Naive thymus-derived CD4-positive, alpha-beta T cell (primary cell): ENCODE data around the gene NEK3. TPM values are rescaled to one million over a fixed set of nuclear protein-coding genes. Genes with fewer than 3 reads are reported as not detected.
"Not testable (repeated sequence)": the region's sequence is repeated elsewhere in the genome, so short reads cannot be mapped to it uniquely, and the experiment has no call there.

Source experiments
- ATAC-seq: fragments of 150-1000 bp; cut with Tn5 transposase; 2 replicates; pipeline ENCODE4 v1.10.0; 2021; ENCODE audit warnings: mild to moderate bottlenecking, moderate library complexity
- CTCF ChIA-PET: fragments of 350-600 bp; sonication (Branson Sonifier 250); formaldehyde crosslinking; loops from one replicate; lab custom pipeline; 2021; ENCODE audit warnings: antibody characterized with exemption; lab: Charles Lee
- POLR2A ChIA-PET: fragments of 350-600 bp; sonication (Branson Sonifier 250); formaldehyde crosslinking; loops from one replicate; lab custom pipeline; 2021; ENCODE audit warnings: antibody characterized with exemption, inconsistent platforms; lab: Charles Lee
- DNase-seq, 9 donors: peaks; one replicate each; pipeline versions ENCODE4 v3.0.0 to v3.0.0-alpha.2; 2020 to 2022; ENCODE audit warnings: mixed read lengths in 1 of 9
- H3K27ac ChIP-seq: one replicate; pipeline ENCODE4 v1.7.0; 2013; ENCODE audit warnings: mild to moderate bottlenecking, low read depth, low read length, moderate library complexity
- H3K27me3 ChIP-seq, 2 donors: one replicate each; pipeline ENCODE4 v1.7.0; 2013; ENCODE audit warnings: low read length in 2 of 2, mild to moderate bottlenecking in 2 of 2, moderate library complexity in 2 of 2; ENCODE audit not compliant: control insufficient read depth in 2 of 2, insufficient read depth in 2 of 2
- H3K36me3 ChIP-seq, 3 experiments: 1 replicate in 2 of 3; 2 replicates in 1 of 3; pipeline ENCODE4 v1.7.0; 2013; ENCODE audit warnings: low read length in 3 of 3, mild to moderate bottlenecking in 3 of 3, moderate library complexity in 1 of 3; ENCODE audit not compliant: insufficient read depth in 3 of 3, control insufficient read depth in 2 of 3
- H3K4me1 ChIP-seq, 2 donors: one replicate each; pipeline ENCODE4 v1.7.0; 2013; ENCODE audit warnings: low read length in 2 of 2, mild to moderate bottlenecking in 2 of 2, moderate library complexity in 1 of 2; ENCODE audit not compliant: control insufficient read depth in 2 of 2, insufficient read depth in 2 of 2
- H3K4me3 ChIP-seq: 2 replicates; pipeline ENCODE4 v1.7.0; 2013; ENCODE audit warnings: mild to moderate bottlenecking, low read length
- H3K9me3 ChIP-seq, 3 experiments: 1 replicate in 2 of 3; 2 replicates in 1 of 3; pipeline ENCODE4 v1.7.0; 2013; ENCODE audit warnings: low read length in 3 of 3; ENCODE audit not compliant: control insufficient read depth in 2 of 3
- H3K27ac Mint-ChIP-seq, 9 donors: one replicate each; pipeline ENCODE4 v1.8.0; 2020 to 2022; ENCODE audit warnings: mixed read lengths in 9 of 9, mild to moderate bottlenecking in 8 of 9, moderate library complexity in 5 of 9, inconsistent platforms in 2 of 9
- H3K27me3 Mint-ChIP-seq, 5 donors: one replicate each; pipeline ENCODE4 v1.8.0; 2021 to 2022; ENCODE audit warnings: mixed read lengths in 5 of 5, mild to moderate bottlenecking in 1 of 5
- H3K36me3 Mint-ChIP-seq, 5 donors: one replicate each; pipeline ENCODE4 v1.8.0; 2020 to 2022; ENCODE audit warnings: mixed read lengths in 5 of 5, mild to moderate bottlenecking in 3 of 5, inconsistent platforms in 1 of 5
- H3K4me1 Mint-ChIP-seq, 7 donors: one replicate each; pipeline ENCODE4 v1.8.0; 2020 to 2022; ENCODE audit warnings: mixed read lengths in 7 of 7, mild to moderate bottlenecking in 3 of 7, inconsistent platforms in 1 of 7
- H3K4me3 Mint-ChIP-seq, 10 donors: one replicate each; pipeline ENCODE4 v1.8.0; 2020 to 2022; ENCODE audit warnings: mild to moderate bottlenecking in 10 of 10, mixed read lengths in 10 of 10, moderate library complexity in 6 of 10, inconsistent platforms in 2 of 10
- H3K9me3 Mint-ChIP-seq, 11 donors: one replicate each; pipeline ENCODE4 v1.8.0; 2020 to 2022; ENCODE audit warnings: mixed read lengths in 11 of 11, mild to moderate bottlenecking in 4 of 11, inconsistent platforms in 1 of 11, moderate library complexity in 1 of 11
- intact Hi-C, 2 donors: fragments of 100-400 bp; cut with micrococcal nuclease; formaldehyde crosslinking; loops; one replicate each; pipeline ENCODE4 v1.15.1; 2023
- polyA plus RNA-seq, 2 donors: library from polyadenylated mRNA; unstranded; fragments of 300-500 nt; fragmentation: Illumina TruSeq; gene quantifications; one replicate each; pipeline ENCODE4 v1.2.3, GENCODE V29; 2021
- total RNA-seq, 6 experiments: library from RNA in 5 of 6; stranded (reverse) in 5 of 6; gene quantifications; 1 replicate in 5 of 6; 2 replicates in 1 of 6; pipeline ENCODE4 v1.2.3 and lab custom pipeline; 2021 to 2026

Gene NEK3
- total and polyA plus RNA-seq, 7 experiments from 2014 or later, result 4.4 to 17.5 (median 5.0) TPM

- Mint-ChIP-seq H3K27ac (no peak overlapping the region), H3K36me3 (no peaks in the 10 kb centered on the region), H3K4me1 (peaks cover 0 to 2% (median 0%) of the 10 kb centered on the region in 7 donors), H3K27me3 (peaks cover 0 to 7% (median 4%) of the 10 kb centered on the region in 5 donors), H3K4me3 (no peak overlapping the region), H3K9me3 (peaks cover 0 to 6% (median 0%) of the 10 kb centered on the region in 11 donors)
- CTCF ChIA-PET, result interaction anchor here (0.6 kb wide), 1 partner anchor 811 kb away, joined by 8 read pairs; no protein-coding TSS in a partner anchor
- H3K4me3 ChIP-seq, result no peak overlapping the region
- H3K27me3 ChIP-seq, result no peaks in the 10 kb centered on the region
- intact Hi-C loops, result no loop called here
- H3K36me3 ChIP-seq, result no peaks in the 10 kb centered on the region
- no peak for DNase-seq
- no peak overlapping the region for H3K27ac ChIP-seq
- no peak for ATAC-seq
- H3K4me1 ChIP-seq, result no peaks in the 10 kb centered on the region
- no peaks in the 10 kb centered on the region for H3K9me3 ChIP-seq
- POLR2A ChIA-PET, result interaction anchor here (0.6 kb wide), 1 partner anchor 55 kb away, joined by 3 read pairs; no protein-coding TSS in a partner anchor
Observed at GRCh38 chr13:52097197-52097596, 62.2 kb downstream of the NEK3 start.

- POLR2A ChIA-PET, result interaction anchor here (0.6 kb wide), 1 partner anchor 54 kb away, joined by 3 read pairs; no protein-coding TSS in a partner anchor
- Mint-ChIP-seq H3K27ac (no peak overlapping the region), H3K4me3 (no peak overlapping the region), H3K4me1 (peaks cover 0 to 2% (median 0%) of the 10 kb centered on the region in 7 donors), H3K36me3 (no peaks in the 10 kb centered on the region), H3K9me3 (peaks cover 0 to 6% (median 0%) of the 10 kb centered on the region in 11 donors), H3K27me3 (peaks cover 0 to 7% (median 4%) of the 10 kb centered on the region in 5 donors)
- intact Hi-C loops, result no loop called here
- no peak for ATAC-seq
- Histone ChIP-seq H3K27ac (no peak overlapping the region), H3K36me3 (no peaks in the 10 kb centered on the region), H3K4me1 (no peaks in the 10 kb centered on the region), H3K27me3 (no peaks in the 10 kb centered on the region), H3K4me3 (no peak overlapping the region), H3K9me3 (no peaks in the 10 kb centered on the region)
- CTCF ChIA-PET, result interaction anchor here (0.6 kb wide), 1 partner anchor 811 kb away, joined by 8 read pairs; no protein-coding TSS in a partner anchor
- DNase-seq, result no peak
Observed at GRCh38 chr13:52096748-52097147, 62.6 kb downstream of the NEK3 start.

GRCh38 chr13:52096062-52096461 lies 63.3 kb downstream of the NEK3 start:
- Histone ChIP-seq H3K4me1 (no peaks in the 10 kb centered on the region), H3K27me3 (peaks cover 0 to 3% of the 10 kb centered on the region in 2 donors), H3K27ac (no peak overlapping the region), H3K9me3 (no peaks in the 10 kb centered on the region), H3K36me3 (no peaks in the 10 kb centered on the region), H3K4me3 (no peak overlapping the region)
- H3K9me3 Mint-ChIP-seq, result peaks cover 0 to 6% (median 0%) of the 10 kb centered on the region in 11 donors
- no peak for DNase-seq
- ChIA-PET POLR2A (no interaction called here), CTCF (no interaction called here)
- no peaks in the 10 kb centered on the region for H3K36me3 Mint-ChIP-seq
- peaks cover 0 to 7% (median 4%) of the 10 kb centered on the region in 5 donors for H3K27me3 Mint-ChIP-seq
- no peaks in the 10 kb centered on the region for H3K4me1 Mint-ChIP-seq
- ATAC-seq, result no peak
- intact Hi-C loops, result no loop called here
- no peak overlapping the region for H3K27ac Mint-ChIP-seq
- H3K4me3 Mint-ChIP-seq, result no peak overlapping the region

GRCh38 chr13:52092087-52092486 lies 67.3 kb downstream of the NEK3 start:
- H3K27me3 ChIP-seq, result peaks cover 0 to 3% of the 10 kb centered on the region in 2 donors
- Mint-ChIP-seq H3K27me3 (peaks cover 0 to 10% (median 4%) of the 10 kb centered on the region in 5 donors), H3K27ac (no peak overlapping the region), H3K36me3 (no peaks in the 10 kb centered on the region), H3K9me3 (peaks cover 0 to 6% (median 0%) of the 10 kb centered on the region in 11 donors), H3K4me3 (no peak overlapping the region), H3K4me1 (no peaks in the 10 kb centered on the region)
- DNase-seq (no peak), ATAC-seq (no peak)
- POLR2A ChIA-PET, result no interaction called here
- H3K27ac ChIP-seq, result no peak overlapping the region
- no peak overlapping the region for H3K4me3 ChIP-seq
- intact Hi-C loops, result no loop called here
- no peaks in the 10 kb centered on the region for H3K4me1 ChIP-seq
- no peaks in the 10 kb centered on the region for H3K36me3 ChIP-seq
- no peaks in the 10 kb centered on the region for H3K9me3 ChIP-seq
- CTCF ChIA-PET, result interaction anchor here (0.6 kb wide), 1 partner anchor 78 kb away, joined by 3 read pairs; no protein-coding TSS in a partner anchor

GRCh38 chr13:52091473-52091872 lies 67.9 kb downstream of the NEK3 start:
- intact Hi-C loops, result no loop called here

GRCh38 chr13:52085421-52085820 lies 74.0 kb downstream of the NEK3 start:
- Mint-ChIP-seq H3K27ac (no peak overlapping the region), H3K9me3 (peaks cover 0 to 3% (median 0%) of the 10 kb centered on the region in 11 donors), H3K4me3 (no peak overlapping the region), H3K36me3 (no peaks in the 10 kb centered on the region), H3K27me3 (peaks cover 0 to 5% (median 4%) of the 10 kb centered on the region in 5 donors), H3K4me1 (no peaks in the 10 kb centered on the region)
- Histone ChIP-seq H3K4me1 (no peaks in the 10 kb centered on the region), H3K9me3 (no peaks in the 10 kb centered on the region), H3K4me3 (no peak overlapping the region), H3K36me3 (no peaks in the 10 kb centered on the region), H3K27ac (no peak overlapping the region), H3K27me3 (no peaks in the 10 kb centered on the region)
- ChIA-PET CTCF (no interaction called here), POLR2A (no interaction called here)
- intact Hi-C loops, result no loop called here
- DNase-seq (no peak), ATAC-seq (no peak)

More at GRCh38 chr13:52091473-52091872, 67.9 kb downstream of the NEK3 start:
- Mint-ChIP-seq H3K4me3 (no peak overlapping the region), H3K36me3 (no peaks in the 10 kb centered on the region), H3K27me3 (peaks cover 0 to 9% (median 4%) of the 10 kb centered on the region in 5 donors), H3K9me3 (peaks cover 0 to 5% (median 0%) of the 10 kb centered on the region in 11 donors), H3K4me1 (no peaks in the 10 kb centered on the region), H3K27ac (no peak overlapping the region)
- DNase-seq, result no peak
- Histone ChIP-seq H3K9me3 (no peaks in the 10 kb centered on the region), H3K27me3 (peaks cover 0 to 3% of the 10 kb centered on the region in 2 donors), H3K27ac (no peak overlapping the region), H3K4me3 (no peak overlapping the region), H3K4me1 (no peaks in the 10 kb centered on the region), H3K36me3 (no peaks in the 10 kb centered on the region)
- no peak for ATAC-seq
- CTCF ChIA-PET, result interaction anchor here (0.6 kb wide), 1 partner anchor 77 kb away, joined by 3 read pairs; no protein-coding TSS in a partner anchor
- POLR2A ChIA-PET, result no interaction called here

- H3K9me3 ChIP-seq, H3K4me3 Mint-ChIP-seq, H3K9me3 Mint-ChIP-seq, DNase-seq, ATAC-seq, H3K36me3 Mint-ChIP-seq, CTCF ChIA-PET, POLR2A ChIA-PET, H3K4me3 ChIP-seq, H3K4me1 ChIP-seq, H3K27ac ChIP-seq, H3K4me1 Mint-ChIP-seq, H3K36me3 ChIP-seq, H3K27me3 Mint-ChIP-seq, H3K27ac Mint-ChIP-seq, H3K27me3 ChIP-seq, intact Hi-C loops: not testable (repeated sequence)
Observed at GRCh38 chr13:52084981-52085380, 74.4 kb downstream of the NEK3 start.
